Lower lobe of right lung (tissue), 2 donors: ENCODE measurements around the gene TRERF1. TPM values are rescaled to one million over a fixed set of nuclear protein-coding genes. Genes with fewer than 3 reads are reported as not detected.

Source experiments
- ATAC-seq, 2 donors: fragments of 200-7000 bp; cut with Tn5 transposase; one replicate each; pipeline ENCODE4 v1.9.1; 2020 to 2022; ENCODE audit warnings: mild to moderate bottlenecking in 2 of 2, moderate library complexity in 2 of 2
- DNase-seq: peaks from one replicate; pipeline ENCODE4 v3.0.0-alpha.2; 2020
- H3K27ac ChIP-seq: fragments of 200-600 bp; one replicate; pipeline ENCODE4 v1.8.0; 2022
- H3K27me3 ChIP-seq: fragments of 200-600 bp; one replicate; pipeline ENCODE4 v1.8.0; 2022; ENCODE audit warnings: low read depth
- H3K36me3 ChIP-seq: fragments of 200-600 bp; one replicate; pipeline ENCODE4 v1.8.0; 2022; ENCODE audit warnings: mild to moderate bottlenecking
- H3K4me1 ChIP-seq: fragments of 200-600 bp; one replicate; pipeline ENCODE4 v1.8.0; 2022
- H3K4me3 ChIP-seq: fragments of 200-600 bp; one replicate; pipeline ENCODE4 v1.8.0; 2022; ENCODE audit warnings: mild to moderate bottlenecking
- H3K9me3 ChIP-seq: fragments of 200-600 bp; one replicate; pipeline ENCODE4 v1.8.0; 2022
- CTCF ChIP-seq: fragments of 200-600 bp; IDR thresholded peaks from one replicate; pipeline ENCODE4 v1.8.0; 2022; ENCODE audit warnings: antibody characterized with exemption, mild to moderate bottlenecking
- intact Hi-C: fragments of 100-400 bp; cut with DNase I; formaldehyde crosslinking; loops from one replicate; pipeline ENCODE4 v1.11.0; 2022
- total RNA-seq: library from RNA; stranded (reverse); fragmentation: NEBNext Ultra II Directional; extraction: Animal tissue kit (Norgen Biotek cat#: 25700); gene quantifications from one replicate; pipeline ENCODE4 v1.2.1, GENCODE V29; 2021
- donor health status: DM: no; HTN: yes; CAD: no; lungs with severe emphysema.

TRERF1 gene
- total RNA-seq, 1 donor from 2014 or later, result 5.6 TPM

GRCh38 chr6:42367353-42368011 is 84.2 kb downstream of the TRERF1 start:
- no peaks in the 10 kb centered on the region for H3K27me3 ChIP-seq
- peak; percentile 55 for DNase-seq
- peak overlapping the region; percentile 80 for H3K27ac ChIP-seq
- H3K36me3 ChIP-seq, result no peaks in the 10 kb centered on the region
- peak overlapping the region; percentile 15 for H3K4me3 ChIP-seq
- intact Hi-C loops, result no loop called here
- H3K9me3 ChIP-seq, result no peaks in the 10 kb centered on the region
- no peak for TF ChIP-seq CTCF
- peaks cover 47% of the 10 kb centered on the region for H3K4me1 ChIP-seq
- ATAC-seq, result peak; percentile 60 to 63

- no peak for ATAC-seq
- Histone ChIP-seq H3K27me3 (no peaks in the 10 kb centered on the region), H3K36me3 (no peaks in the 10 kb centered on the region), H3K4me1 (peaks cover 46% of the 10 kb centered on the region), H3K9me3 (no peaks in the 10 kb centered on the region), H3K4me3 (peak overlapping the region; percentile 15), H3K27ac (peak overlapping the region; percentile 80)
- TF ChIP-seq CTCF, result no peak
- no peak for DNase-seq
- intact Hi-C loops, result no loop called here
These were observed 84.8 kb downstream of the TRERF1 start for GRCh38 chr6:42366999-42367352.

- Histone ChIP-seq H3K27me3 (no peaks in the 10 kb centered on the region), H3K4me3 (no peak overlapping the region), H3K27ac (peak overlapping the region; percentile 80), H3K4me1 (peaks cover 46% of the 10 kb centered on the region), H3K36me3 (peaks cover 5% of the 10 kb centered on the region), H3K9me3 (no peaks in the 10 kb centered on the region)
- intact Hi-C loops, result no loop called here
- DNase-seq (no peak), ATAC-seq (no peak)
- no peak for TF ChIP-seq CTCF
These were observed 85.6 kb downstream of the TRERF1 start for GRCh38 chr6:42366011-42366705.

GRCh38 chr6:42365021-42365420 is 86.7 kb downstream of the TRERF1 start:
- Histone ChIP-seq H3K4me1 (peaks cover 46% of the 10 kb centered on the region), H3K27me3 (no peaks in the 10 kb centered on the region), H3K36me3 (peaks cover 5% of the 10 kb centered on the region), H3K9me3 (no peaks in the 10 kb centered on the region), H3K27ac (no peak overlapping the region), H3K4me3 (no peak overlapping the region)
- no peak for TF ChIP-seq CTCF
- no peak for DNase-seq
- intact Hi-C loops, result no loop called here
- no peak for ATAC-seq

- intact Hi-C loops, result no loop called here
- DNase-seq, result no peak
These were observed 87.5 kb downstream of the TRERF1 start for GRCh38 chr6:42363926-42364849.

More at GRCh38 chr6:42363926-42364849, 87.5 kb downstream of the TRERF1 start:
- H3K36me3 ChIP-seq, result peaks cover 5% of the 10 kb centered on the region
- peaks cover 46% of the 10 kb centered on the region for H3K4me1 ChIP-seq
- no peak overlapping the region for H3K27ac ChIP-seq
- no peak for ATAC-seq
- H3K4me3 ChIP-seq, result no peak overlapping the region
- no peak for TF ChIP-seq CTCF
- H3K27me3 ChIP-seq, result no peaks in the 10 kb centered on the region
- no peaks in the 10 kb centered on the region for H3K9me3 ChIP-seq
